Endothelial cell of umbilical vein (primary cell): Measurements from ENCODE around the gene UVSSA. TPM values are rescaled to one million over a fixed set of nuclear protein-coding genes. Genes with fewer than 3 reads are reported as not detected.

ENCODE experiments used
- BruUV-seq: library from RNA; stranded (reverse); fragments of 400-500 nt; replicated peaks from 2 replicates; lab custom pipeline; 2021; lab: Mats Ljungman, UMichigan
- CTCF ChIA-PET: fragments of 300-600, 350-600 bp; sonication (Branson Sonifier 250); formaldehyde crosslinking; loops from one replicate; lab custom pipeline; 2021; ENCODE audit warnings: antibody characterized with exemption, inconsistent platforms; lab: Charles Lee
- POLR2A ChIA-PET: fragments of 300-600, 350-600 bp; sonication (Branson Sonifier 250); formaldehyde crosslinking; loops from one replicate; lab custom pipeline; 2021; ENCODE audit warnings: antibody characterized with exemption, inconsistent platforms; lab: Charles Lee
- DNase-seq: peaks from one replicate; pipeline ENCODE4 v3.0.0-alpha.2; 2011; ENCODE audit warnings: low read depth, low spot score
- FAIRE-seq: peaks from 2 replicates; lab custom pipeline; 2011; peaks lifted over from hg19 to GRCh38; lab: Jason Lieb, UNC
- H2AFZ ChIP-seq: 2 replicates; pipeline ENCODE4 v1.6.0; 2012; ENCODE audit warnings: low read depth, low read length, control low read depth, inconsistent platforms
- H3K27ac ChIP-seq: 2 replicates; pipeline ENCODE4 v1.5.1; 2011; ENCODE audit warnings: low read depth, mild to moderate bottlenecking, control low read depth, low read length, moderate library complexity; ENCODE audit not compliant: insufficient read depth
- H3K27me3 ChIP-seq, 2 experiments: 2 replicates each; pipeline versions ENCODE4 v1.6.0 to v1.6.1; 2011; ENCODE audit warnings: low read length in 2 of 2, mixed read lengths in 1 of 2; ENCODE audit not compliant: control insufficient read depth in 2 of 2, insufficient read depth in 2 of 2
- H3K36me3 ChIP-seq, 2 experiments: 2 replicates in 1 of 2; 3 replicates in 1 of 2; pipeline ENCODE4 v1.5.1; 2011; ENCODE audit warnings: low read length in 2 of 2, mild to moderate bottlenecking in 1 of 2, moderate library complexity in 1 of 2; ENCODE audit not compliant: control insufficient read depth in 2 of 2, insufficient read depth in 2 of 2; ENCODE audit errors: extremely low read depth in 1 of 2
- H3K4me1 ChIP-seq: 3 replicates; pipeline ENCODE4 v1.5.1; 2011; ENCODE audit warnings: mild to moderate bottlenecking, low read length; ENCODE audit not compliant: control insufficient read depth, insufficient read depth; ENCODE audit errors: extremely low read depth
- H3K4me2 ChIP-seq: 2 replicates; pipeline ENCODE4 v1.6.1; 2011; ENCODE audit warnings: low read length, control low read depth, mixed read lengths; ENCODE audit not compliant: insufficient read depth
- H3K4me3 ChIP-seq, 3 experiments: fragments of 200-600 bp in 1 of 3; sonication (generic), shearing (Covaris generic) in 1 of 3; replicated peaks in 1 of 3; 2 replicates each; pipeline ENCODE4 v1.5.1; 2011 to 2016; ENCODE audit warnings: control low read depth in 3 of 3, low read length in 3 of 3, mild to moderate bottlenecking in 2 of 3, inconsistent platforms in 1 of 3, low read depth in 1 of 3, moderate library complexity in 1 of 3; ENCODE audit not compliant: insufficient read depth in 1 of 3
- H3K79me2 ChIP-seq: 2 replicates; pipeline ENCODE4 v1.6.0; 2012; ENCODE audit warnings: low read length, inconsistent platforms; ENCODE audit not compliant: control insufficient read depth, insufficient read depth
- H3K9ac ChIP-seq: replicated peaks from 2 replicates; pipeline ENCODE3; 2011; ENCODE audit warnings: low read length, control low read depth; ENCODE audit not compliant: insufficient read depth; ENCODE audit errors: extremely low read depth
- H3K9me1 ChIP-seq: replicated peaks from 3 replicates; pipeline ENCODE4 v1.6.0; 2011; ENCODE audit warnings: mild to moderate bottlenecking, low read length; ENCODE audit not compliant: control insufficient read depth, insufficient read depth; ENCODE audit errors: extremely low read depth
- H3K9me3 ChIP-seq: replicated peaks from 2 replicates; pipeline ENCODE4 v1.5.1; 2012; ENCODE audit warnings: low read length, inconsistent platforms; ENCODE audit not compliant: control insufficient read depth, insufficient read depth
- H4K20me1 ChIP-seq: replicated peaks from 2 replicates; pipeline ENCODE3; 2011; ENCODE audit warnings: mild to moderate bottlenecking, low read length; ENCODE audit not compliant: control insufficient read depth, insufficient read depth; ENCODE audit errors: extremely low read depth
- CTCF ChIP-seq, 2 donors: IDR thresholded peaks; 1 replicate in 1 of 2; 2 replicates in 1 of 2; pipeline ENCODE4 v1.5.1; 2011; ENCODE audit warnings: low read length in 2 of 2, mild to moderate bottlenecking in 2 of 2, moderate library complexity in 2 of 2, control low read depth in 1 of 2, inconsistent platforms in 1 of 2, low read depth in 1 of 2; ENCODE audit not compliant: insufficient read depth in 1 of 2; ENCODE audit errors: extremely low read depth in 1 of 2
- EZH2 ChIP-seq: IDR thresholded peaks from 2 replicates; pipeline ENCODE4 v1.6.1; 2012; ENCODE audit warnings: borderline replicate concordance, low read depth, mild to moderate bottlenecking, moderate library complexity, low read length, inconsistent platforms; ENCODE audit not compliant: severe bottlenecking
- FOS ChIP-seq: IDR thresholded peaks from 2 replicates; pipeline ENCODE4 v1.6.1; 2011; ENCODE audit warnings: mild to moderate bottlenecking, low read length, moderate library complexity, borderline replicate concordance; ENCODE audit not compliant: insufficient read depth
- GATA2 ChIP-seq: IDR thresholded peaks from 2 replicates; pipeline ENCODE4 v1.7.0; 2011; ENCODE audit warnings: low read depth, mild to moderate bottlenecking, moderate library complexity, mixed read lengths, low read length; ENCODE audit not compliant: insufficient read length, insufficient read depth
- JUN ChIP-seq: IDR thresholded peaks from 2 replicates; pipeline ENCODE4 v1.6.1; 2011; ENCODE audit warnings: borderline replicate concordance, low read depth; ENCODE audit not compliant: insufficient read length, insufficient read depth
- MYC ChIP-seq: IDR thresholded peaks from one replicate; pipeline ENCODE4 v1.6.1; 2011; ENCODE audit warnings: mild to moderate bottlenecking, low read depth, low read length
- POLR2A ChIP-seq: IDR thresholded peaks from 2 replicates; pipeline ENCODE4 v1.6.1; 2012; ENCODE audit warnings: low read depth, mild to moderate bottlenecking, control low read depth, low read length
- POLR2AphosphoS5 ChIP-seq: IDR thresholded peaks from 2 replicates; pipeline ENCODE4 v1.6.1; 2012; ENCODE audit warnings: low read depth, mild to moderate bottlenecking, control low read depth, low read length, moderate library complexity; ENCODE audit not compliant: insufficient read depth
- dilution Hi-C: fragments of 300-500 bp; cut with MboI; formaldehyde crosslinking; loops from one replicate; pipeline ENCODE4 v1.15.0; 2019; ENCODE audit warnings: low sequenced_read_pairs; ENCODE audit not compliant: extremely low pct_ligation_motif_present
- intact Hi-C: fragments of 100-400 bp; cut with micrococcal nuclease; formaldehyde crosslinking; loops from one replicate; pipeline ENCODE4 v1.10.0; 2022
- polyA plus RNA-seq, 4 experiments: library from polyadenylated mRNA; depleted of rRNA in 3 of 4; stranded (reverse) in 3 of 4; unstranded in 1 of 4; fragments of >200 nt; gene quantifications; 2 replicates each; pipeline versions ENCODE4 v1.2.1 to v1.2.3, GENCODE V29; 2011 to 2012; ENCODE audit warnings: missing spikeins in 1 of 4
- total RNA-seq: library from RNA; stranded (reverse); gene quantifications from 2 replicates; pipeline ENCODE4 v1.2.3, GENCODE V29; 2021
- TF ChIP-seq, protein P1 (sequence below): IDR thresholded peaks from 2 replicates; pipeline ENCODE4 v1.6.1; 2011; ENCODE audit not compliant: insufficient read depth, insufficient read length

UVSSA gene
- total and polyA plus RNA-seq, 2 donors (not counting 3 experiments of a cell fraction or from before 2014, with no cell fraction given), result 7.1 to 14.9 TPM

DNA sequence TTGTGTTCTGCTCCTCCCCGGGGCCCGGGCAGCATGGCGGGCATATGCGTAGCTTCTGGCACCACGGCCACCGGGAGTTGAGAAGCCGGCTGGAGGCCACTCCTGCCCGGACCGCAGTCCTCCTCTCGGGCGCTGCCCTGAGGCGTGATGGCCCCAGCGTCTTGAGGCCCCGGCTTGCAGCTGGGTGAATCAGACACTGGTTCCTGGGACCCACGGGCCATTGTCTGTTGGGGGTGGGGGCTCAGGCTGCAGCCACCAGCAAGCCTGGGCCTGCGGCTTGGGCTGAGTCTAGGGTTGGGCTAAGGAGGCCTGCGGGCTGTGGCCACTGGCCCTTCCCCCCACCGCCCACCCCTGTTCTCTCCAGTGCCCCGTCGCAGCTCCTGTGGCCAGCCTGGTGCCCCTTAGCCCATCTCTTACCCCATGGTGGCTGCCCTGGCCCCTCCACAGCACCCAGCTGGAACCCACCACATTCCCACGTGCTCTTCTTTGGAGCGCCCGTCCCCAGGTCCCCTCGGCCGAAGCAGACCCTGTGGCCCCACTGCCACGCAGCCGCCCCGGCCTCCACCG lies 6.7 kb upstream of the UVSSA start:
- Histone ChIP-seq H3K36me3 (peaks cover 5 to 29% of the 10 kb centered on the region in 2 experiments), H3K9me1 (no peaks in the 10 kb centered on the region), H3K9me3 (no peaks in the 10 kb centered on the region), H3K4me1 (peaks cover 10% of the 10 kb centered on the region), H3K9ac (no peak overlapping the region), H3K27me3 (no peaks in the 10 kb centered on the region), H4K20me1 (no peaks in the 10 kb centered on the region), H3K27ac (no peak overlapping the region), H2AFZ (no peak overlapping the region), H3K79me2 (no peaks in the 10 kb centered on the region), H3K4me2 (no peak overlapping the region), H3K4me3 (no peak overlapping the region)
- POLR2A ChIA-PET, result no interaction called here
- FAIRE-seq, result no peak
- intact Hi-C loops, result no loop called here
- CTCF ChIA-PET, result no interaction called here
- BruUV-seq, result no TSS peak
- TF ChIP-seq GATA2 (no peak), POLR2A (no peak), EZH2 (no peak), CTCF (IDR thresholded peaks at IDR 0.05; ENCODE audit: extremely low read depth in 1 of 2, insufficient read depth in 1 of 2, low read depth in 1 of 2, low read length in 2 of 2) (no peak), MYC (no peak), JUN (no peak), POLR2AphosphoS5 (no peak), FOS (no peak)
- TF ChIP-seq, protein P1, sequence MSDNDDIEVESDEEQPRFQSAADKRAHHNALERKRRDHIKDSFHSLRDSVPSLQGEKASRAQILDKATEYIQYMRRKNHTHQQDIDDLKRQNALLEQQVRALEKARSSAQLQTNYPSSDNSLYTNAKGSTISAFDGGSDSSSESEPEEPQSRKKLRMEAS, result no peak
- dilution Hi-C loops, result no loop called here
- DNase-seq, result no peak
